HEK293 (cell line): ENCODE results near the gene FSCN2.

ENCODE experiments used
- IKZF3 ChIP-seq: fragments of 450-650 bp; IDR thresholded peaks from 2 replicates; pipeline ENCODE4 v1.5.0; 2018; ENCODE audit warnings: missing biosample characterization, mild to moderate bottlenecking, missing genetic modification characterization, moderate library complexity
- KLF10 ChIP-seq: fragments of 450-650 bp; IDR thresholded peaks from 2 replicates; pipeline ENCODE4 v1.5.1; 2018; ENCODE audit warnings: missing biosample characterization, mild to moderate bottlenecking, missing genetic modification characterization
- KLF9 ChIP-seq: fragments of 450-650 bp; formaldehyde crosslinking; IDR thresholded peaks from 2 replicates; pipeline ENCODE4 v1.5.1; 2016; ENCODE audit warnings: missing biosample characterization, missing genetic modification characterization, low read depth
- MEIS1 ChIP-seq: sonication (generic); formaldehyde crosslinking; IDR thresholded peaks from 2 replicates; pipeline ENCODE4 v1.8.1; 2022; ENCODE audit warnings: missing genetic modification reagents, mild to moderate bottlenecking, borderline replicate concordance
- OVOL3 ChIP-seq: fragments of 450-650 bp; formaldehyde crosslinking; IDR thresholded peaks from 2 replicates; pipeline ENCODE4 v1.5.1; 2016; ENCODE audit warnings: missing biosample characterization, missing genetic modification characterization
- SP2 ChIP-seq: fragments of 450-650 bp; formaldehyde crosslinking; IDR thresholded peaks from 2 replicates; pipeline ENCODE4 v1.5.1; 2016; ENCODE audit warnings: missing biosample characterization, missing genetic modification characterization
- SP3 ChIP-seq: fragments of 450-650 bp; formaldehyde crosslinking; IDR thresholded peaks from 2 replicates; pipeline ENCODE4 v1.5.1; 2016; ENCODE audit warnings: missing biosample characterization, missing genetic modification characterization
- ZEB2 ChIP-seq: fragments of 450-650 bp; formaldehyde crosslinking; IDR thresholded peaks from 2 replicates; pipeline ENCODE4 v1.5.1; 2016; ENCODE audit warnings: missing biosample characterization, missing genetic modification characterization
- ZFHX2 ChIP-seq: fragments of 450-650 bp; formaldehyde crosslinking; conservative IDR thresholded peaks from 2 replicates; pipeline ENCODE4 v1.5.1; 2016; ENCODE audit warnings: missing biosample characterization, missing genetic modification characterization
- ZNF169 ChIP-seq: fragments of 450-650 bp; formaldehyde crosslinking; IDR thresholded peaks from 2 replicates; pipeline ENCODE4 v1.5.1; 2016; ENCODE audit warnings: missing biosample characterization, missing genetic modification characterization
- ZNF174 ChIP-seq: fragments of 450-650 bp; formaldehyde crosslinking; IDR thresholded peaks from 2 replicates; pipeline ENCODE4 v1.5.0; 2017; ENCODE audit warnings: missing biosample characterization, mild to moderate bottlenecking, missing genetic modification characterization
- ZNF24 ChIP-seq: fragments of 450-650 bp; formaldehyde crosslinking; IDR thresholded peaks from 2 replicates; pipeline ENCODE4 v1.5.1; 2016; ENCODE audit warnings: missing biosample characterization, missing genetic modification characterization
- ZNF514 ChIP-seq: fragments of 450-650 bp; formaldehyde crosslinking; IDR thresholded peaks from 2 replicates; pipeline ENCODE4 v1.5.1; 2016; ENCODE audit warnings: missing biosample characterization, missing genetic modification characterization
- ZNF548 ChIP-seq: fragments of 450-650 bp; formaldehyde crosslinking; IDR thresholded peaks from 2 replicates; pipeline ENCODE4 v1.5.1; 2016; ENCODE audit warnings: missing biosample characterization, missing genetic modification characterization
- ZNF558 ChIP-seq: fragments of 450-650 bp; formaldehyde crosslinking; IDR thresholded peaks from 2 replicates; pipeline ENCODE4 v1.5.1; 2016; ENCODE audit warnings: missing biosample characterization, missing genetic modification characterization
- ZNF747 ChIP-seq: fragments of 450-650 bp; formaldehyde crosslinking; IDR thresholded peaks from 2 replicates; pipeline ENCODE4 v1.5.1; 2016; ENCODE audit warnings: missing biosample characterization, missing genetic modification characterization
- ZNF791 ChIP-seq: fragments of 450-650 bp; formaldehyde crosslinking; IDR thresholded peaks from 2 replicates; pipeline ENCODE4 v1.5.1; 2016; ENCODE audit warnings: missing biosample characterization, missing genetic modification characterization
- ZSCAN16 ChIP-seq: fragments of 450-650 bp; formaldehyde crosslinking; IDR thresholded peaks from 2 replicates; pipeline ENCODE4 v1.5.1; 2016; ENCODE audit warnings: missing biosample characterization, missing genetic modification characterization
- TF ChIP-seq, protein P1 (sequence below): fragments of 450-650 bp; formaldehyde crosslinking; IDR thresholded peaks from 2 replicates; pipeline ENCODE4 v1.5.1; 2016; ENCODE audit warnings: missing biosample characterization, missing genetic modification characterization
- TF ChIP-seq, protein P2 (sequence below): fragments of 450-650 bp; IDR thresholded peaks from 2 replicates; pipeline ENCODE4 v1.5.1; 2018; ENCODE audit warnings: missing biosample characterization, mild to moderate bottlenecking, missing genetic modification characterization
- TF ChIP-seq, protein P3 (sequence below): fragments of 450-650 bp; formaldehyde crosslinking; IDR thresholded peaks from 2 replicates; pipeline ENCODE4 v1.5.1; 2016; ENCODE audit warnings: missing biosample characterization, missing genetic modification characterization
- TF ChIP-seq, protein P4 (sequence below): fragments of 450-650 bp; formaldehyde crosslinking; conservative IDR thresholded peaks from 2 replicates; pipeline ENCODE4 v1.5.1; 2016; ENCODE audit warnings: low read depth, missing biosample characterization, missing genetic modification characterization
- TF ChIP-seq, protein P5 (sequence below): fragments of 450-650 bp; formaldehyde crosslinking; IDR thresholded peaks from 2 replicates; pipeline ENCODE4 v1.5.1; 2017; ENCODE audit warnings: missing biosample characterization, missing genetic modification characterization
- TF ChIP-seq, protein P6 (sequence below): fragments of 450-650 bp; IDR thresholded peaks from 2 replicates; pipeline ENCODE4 v1.5.1; 2018; ENCODE audit warnings: missing biosample characterization, missing genetic modification characterization
- TF ChIP-seq, protein P7 (sequence below): fragments of 450-650 bp; formaldehyde crosslinking; IDR thresholded peaks from 2 replicates; pipeline ENCODE4 v1.5.1; 2016; ENCODE audit warnings: missing biosample characterization, missing genetic modification characterization, borderline replicate concordance

The FSCN2 gene

DNA sequence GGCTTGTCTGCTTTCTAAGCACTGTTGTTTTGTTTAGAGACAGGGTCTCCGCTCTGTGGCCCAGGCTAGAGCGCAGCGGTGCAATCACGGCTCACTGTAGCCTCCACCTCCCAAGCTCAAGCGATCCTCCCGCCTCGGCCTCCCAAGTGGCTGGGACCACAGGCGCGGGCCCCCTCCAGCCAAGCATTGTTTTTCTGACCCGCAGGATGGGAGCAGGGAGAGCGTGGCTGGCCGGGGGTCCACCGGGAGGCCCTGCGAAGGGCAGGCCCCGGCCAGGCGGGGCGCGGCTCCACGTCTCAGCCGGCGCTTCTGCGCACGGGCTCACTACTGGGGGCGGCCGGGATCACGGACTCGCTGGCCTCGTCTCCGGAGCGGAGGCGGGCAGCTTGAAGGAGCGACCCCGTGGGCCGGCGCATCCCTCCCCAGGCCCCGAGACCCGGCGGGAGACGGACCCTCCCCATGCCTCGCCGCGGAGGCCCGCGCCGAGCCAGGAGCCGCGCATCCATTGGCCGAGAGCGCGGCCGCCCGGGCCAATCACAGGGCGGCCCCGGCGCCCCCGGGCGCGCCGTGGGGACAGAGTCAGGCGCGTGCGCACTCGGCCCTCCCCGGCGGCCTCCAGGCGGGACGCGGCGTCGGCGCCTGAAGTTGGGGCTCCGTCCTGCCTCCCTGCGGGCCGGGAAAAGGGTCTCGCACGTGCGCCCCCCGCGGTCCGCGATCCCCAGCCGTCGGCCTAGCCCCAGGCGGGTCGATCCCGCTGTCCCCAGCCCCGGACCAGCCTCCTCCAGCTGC lies 40.5 kb upstream of the FSCN2 start (continued):
- TF ChIP-seq ZNF791 = no peak
- TF ChIP-seq KLF10 (tag by site-specific recombination) = no peak; the same call in 1 of the 2 replicates
- TF ChIP-seq ZNF169 (tag by site-specific recombination) = no peak
- peak; percentile 6; the same call in 1 of the 2 replicates for TF ChIP-seq SP3 (tag by site-specific recombination)
- TF ChIP-seq ZEB2 (tag by site-specific recombination) = 0 out of 2 replicates have a peak, but pooled peaks have one; percentile 12
- TF ChIP-seq OVOL3 (tag by site-specific recombination) = no peak
- TF ChIP-seq, protein P1, sequence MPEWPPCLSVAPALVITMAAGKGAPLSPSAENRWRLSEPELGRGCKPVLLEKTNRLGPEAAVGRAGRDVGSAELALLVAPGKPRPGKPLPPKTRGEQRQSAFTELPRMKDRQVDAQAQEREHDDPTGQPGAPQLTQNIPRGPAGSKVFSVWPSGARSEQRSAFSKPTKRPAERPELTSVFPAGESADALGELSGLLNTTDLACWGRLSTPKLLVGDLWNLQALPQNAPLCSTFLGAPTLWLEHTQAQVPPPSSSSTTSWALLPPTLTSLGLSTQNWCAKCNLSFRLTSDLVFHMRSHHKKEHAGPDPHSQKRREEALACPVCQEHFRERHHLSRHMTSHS (tag by site-specific recombination) = no peak
- TF ChIP-seq ZNF558 (tag by site-specific recombination) = no peak
- TF ChIP-seq ZSCAN16 (tag by site-specific recombination) = no peak
- peak; percentile 55 for TF ChIP-seq SP2 (tag by site-specific recombination)
- TF ChIP-seq, protein P2, sequence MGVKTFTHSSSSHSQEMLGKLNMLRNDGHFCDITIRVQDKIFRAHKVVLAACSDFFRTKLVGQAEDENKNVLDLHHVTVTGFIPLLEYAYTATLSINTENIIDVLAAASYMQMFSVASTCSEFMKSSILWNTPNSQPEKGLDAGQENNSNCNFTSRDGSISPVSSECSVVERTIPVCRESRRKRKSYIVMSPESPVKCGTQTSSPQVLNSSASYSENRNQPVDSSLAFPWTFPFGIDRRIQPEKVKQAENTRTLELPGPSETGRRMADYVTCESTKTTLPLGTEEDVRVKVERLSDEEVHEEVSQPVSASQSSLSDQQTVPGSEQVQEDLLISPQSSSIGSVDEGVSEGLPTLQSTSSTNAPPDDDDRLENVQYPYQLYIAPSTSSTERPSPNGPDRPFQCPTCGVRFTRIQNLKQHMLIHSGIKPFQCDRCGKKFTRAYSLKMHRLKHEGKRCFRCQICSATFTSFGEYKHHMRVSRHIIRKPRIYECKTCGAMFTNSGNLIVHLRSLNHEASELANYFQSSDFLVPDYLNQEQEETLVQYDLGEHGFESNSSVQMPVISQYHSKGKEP (tag by site-specific recombination) = no peak
- TF ChIP-seq MEIS1 (CRISPR knock-in tag) = no peak
- TF ChIP-seq, protein P3, sequence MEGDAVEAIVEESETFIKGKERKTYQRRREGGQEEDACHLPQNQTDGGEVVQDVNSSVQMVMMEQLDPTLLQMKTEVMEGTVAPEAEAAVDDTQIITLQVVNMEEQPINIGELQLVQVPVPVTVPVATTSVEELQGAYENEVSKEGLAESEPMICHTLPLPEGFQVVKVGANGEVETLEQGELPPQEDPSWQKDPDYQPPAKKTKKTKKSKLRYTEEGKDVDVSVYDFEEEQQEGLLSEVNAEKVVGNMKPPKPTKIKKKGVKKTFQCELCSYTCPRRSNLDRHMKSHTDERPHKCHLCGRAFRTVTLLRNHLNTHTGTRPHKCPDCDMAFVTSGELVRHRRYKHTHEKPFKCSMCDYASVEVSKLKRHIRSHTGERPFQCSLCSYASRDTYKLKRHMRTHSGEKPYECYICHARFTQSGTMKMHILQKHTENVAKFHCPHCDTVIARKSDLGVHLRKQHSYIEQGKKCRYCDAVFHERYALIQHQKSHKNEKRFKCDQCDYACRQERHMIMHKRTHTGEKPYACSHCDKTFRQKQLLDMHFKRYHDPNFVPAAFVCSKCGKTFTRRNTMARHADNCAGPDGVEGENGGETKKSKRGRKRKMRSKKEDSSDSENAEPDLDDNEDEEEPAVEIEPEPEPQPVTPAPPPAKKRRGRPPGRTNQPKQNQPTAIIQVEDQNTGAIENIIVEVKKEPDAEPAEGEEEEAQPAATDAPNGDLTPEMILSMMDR (tag by site-specific recombination) = no peak
- no peak for TF ChIP-seq ZNF174 (tag by site-specific recombination)
- TF ChIP-seq, protein P4, sequence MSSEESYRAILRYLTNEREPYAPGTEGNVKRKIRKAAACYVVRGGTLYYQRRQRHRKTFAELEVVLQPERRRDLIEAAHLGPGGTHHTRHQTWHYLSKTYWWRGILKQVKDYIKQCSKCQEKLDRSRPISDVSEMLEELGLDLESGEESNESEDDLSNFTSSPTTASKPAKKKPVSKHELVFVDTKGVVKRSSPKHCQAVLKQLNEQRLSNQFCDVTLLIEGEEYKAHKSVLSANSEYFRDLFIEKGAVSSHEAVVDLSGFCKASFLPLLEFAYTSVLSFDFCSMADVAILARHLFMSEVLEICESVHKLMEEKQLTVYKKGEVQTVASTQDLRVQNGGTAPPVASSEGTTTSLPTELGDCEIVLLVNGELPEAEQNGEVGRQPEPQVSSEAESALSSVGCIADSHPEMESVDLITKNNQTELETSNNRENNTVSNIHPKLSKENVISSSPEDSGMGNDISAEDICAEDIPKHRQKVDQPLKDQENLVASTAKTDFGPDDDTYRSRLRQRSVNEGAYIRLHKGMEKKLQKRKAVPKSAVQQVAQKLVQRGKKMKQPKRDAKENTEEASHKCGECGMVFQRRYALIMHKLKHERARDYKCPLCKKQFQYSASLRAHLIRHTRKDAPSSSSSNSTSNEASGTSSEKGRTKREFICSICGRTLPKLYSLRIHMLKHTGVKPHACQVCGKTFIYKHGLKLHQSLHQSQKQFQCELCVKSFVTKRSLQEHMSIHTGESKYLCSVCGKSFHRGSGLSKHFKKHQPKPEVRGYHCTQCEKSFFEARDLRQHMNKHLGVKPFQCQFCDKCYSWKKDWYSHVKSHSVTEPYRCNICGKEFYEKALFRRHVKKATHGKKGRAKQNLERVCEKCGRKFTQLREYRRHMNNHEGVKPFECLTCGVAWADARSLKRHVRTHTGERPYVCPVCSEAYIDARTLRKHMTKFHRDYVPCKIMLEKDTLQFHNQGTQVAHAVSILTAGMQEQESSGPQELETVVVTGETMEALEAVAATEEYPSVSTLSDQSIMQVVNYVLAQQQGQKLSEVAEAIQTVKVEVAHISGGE (tag by site-specific recombination) = no peak; the same call in 1 of the 2 replicates
- peak; percentile 85 for TF ChIP-seq ZFHX2 (tag by site-specific recombination)
- no peak for TF ChIP-seq ZNF548 (tag by site-specific recombination)
- no peak for TF ChIP-seq ZNF514 (tag by site-specific recombination)
- peak; percentile 29; the same call in 1 of the 2 replicates for TF ChIP-seq KLF9 (tag by site-specific recombination)
- TF ChIP-seq, protein P5, sequence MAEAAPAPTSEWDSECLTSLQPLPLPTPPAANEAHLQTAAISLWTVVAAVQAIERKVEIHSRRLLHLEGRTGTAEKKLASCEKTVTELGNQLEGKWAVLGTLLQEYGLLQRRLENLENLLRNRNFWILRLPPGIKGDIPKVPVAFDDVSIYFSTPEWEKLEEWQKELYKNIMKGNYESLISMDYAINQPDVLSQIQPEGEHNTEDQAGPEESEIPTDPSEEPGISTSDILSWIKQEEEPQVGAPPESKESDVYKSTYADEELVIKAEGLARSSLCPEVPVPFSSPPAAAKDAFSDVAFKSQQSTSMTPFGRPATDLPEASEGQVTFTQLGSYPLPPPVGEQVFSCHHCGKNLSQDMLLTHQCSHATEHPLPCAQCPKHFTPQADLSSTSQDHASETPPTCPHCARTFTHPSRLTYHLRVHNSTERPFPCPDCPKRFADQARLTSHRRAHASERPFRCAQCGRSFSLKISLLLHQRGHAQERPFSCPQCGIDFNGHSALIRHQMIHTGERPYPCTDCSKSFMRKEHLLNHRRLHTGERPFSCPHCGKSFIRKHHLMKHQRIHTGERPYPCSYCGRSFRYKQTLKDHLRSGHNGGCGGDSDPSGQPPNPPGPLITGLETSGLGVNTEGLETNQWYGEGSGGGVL = peak; percentile 85
- TF ChIP-seq ZNF24 (tag by site-specific recombination) = no peak
- 0 out of 2 replicates have a peak, but pooled peaks have one; percentile 16 for TF ChIP-seq IKZF3
- TF ChIP-seq, protein P6, sequence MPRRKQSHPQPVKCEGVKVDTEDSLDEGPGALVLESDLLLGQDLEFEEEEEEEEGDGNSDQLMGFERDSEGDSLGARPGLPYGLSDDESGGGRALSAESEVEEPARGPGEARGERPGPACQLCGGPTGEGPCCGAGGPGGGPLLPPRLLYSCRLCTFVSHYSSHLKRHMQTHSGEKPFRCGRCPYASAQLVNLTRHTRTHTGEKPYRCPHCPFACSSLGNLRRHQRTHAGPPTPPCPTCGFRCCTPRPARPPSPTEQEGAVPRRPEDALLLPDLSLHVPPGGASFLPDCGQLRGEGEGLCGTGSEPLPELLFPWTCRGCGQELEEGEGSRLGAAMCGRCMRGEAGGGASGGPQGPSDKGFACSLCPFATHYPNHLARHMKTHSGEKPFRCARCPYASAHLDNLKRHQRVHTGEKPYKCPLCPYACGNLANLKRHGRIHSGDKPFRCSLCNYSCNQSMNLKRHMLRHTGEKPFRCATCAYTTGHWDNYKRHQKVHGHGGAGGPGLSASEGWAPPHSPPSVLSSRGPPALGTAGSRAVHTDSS (tag by site-specific recombination) = no peak
- no peak for TF ChIP-seq ZNF747 (tag by site-specific recombination)
- TF ChIP-seq, protein P7, sequence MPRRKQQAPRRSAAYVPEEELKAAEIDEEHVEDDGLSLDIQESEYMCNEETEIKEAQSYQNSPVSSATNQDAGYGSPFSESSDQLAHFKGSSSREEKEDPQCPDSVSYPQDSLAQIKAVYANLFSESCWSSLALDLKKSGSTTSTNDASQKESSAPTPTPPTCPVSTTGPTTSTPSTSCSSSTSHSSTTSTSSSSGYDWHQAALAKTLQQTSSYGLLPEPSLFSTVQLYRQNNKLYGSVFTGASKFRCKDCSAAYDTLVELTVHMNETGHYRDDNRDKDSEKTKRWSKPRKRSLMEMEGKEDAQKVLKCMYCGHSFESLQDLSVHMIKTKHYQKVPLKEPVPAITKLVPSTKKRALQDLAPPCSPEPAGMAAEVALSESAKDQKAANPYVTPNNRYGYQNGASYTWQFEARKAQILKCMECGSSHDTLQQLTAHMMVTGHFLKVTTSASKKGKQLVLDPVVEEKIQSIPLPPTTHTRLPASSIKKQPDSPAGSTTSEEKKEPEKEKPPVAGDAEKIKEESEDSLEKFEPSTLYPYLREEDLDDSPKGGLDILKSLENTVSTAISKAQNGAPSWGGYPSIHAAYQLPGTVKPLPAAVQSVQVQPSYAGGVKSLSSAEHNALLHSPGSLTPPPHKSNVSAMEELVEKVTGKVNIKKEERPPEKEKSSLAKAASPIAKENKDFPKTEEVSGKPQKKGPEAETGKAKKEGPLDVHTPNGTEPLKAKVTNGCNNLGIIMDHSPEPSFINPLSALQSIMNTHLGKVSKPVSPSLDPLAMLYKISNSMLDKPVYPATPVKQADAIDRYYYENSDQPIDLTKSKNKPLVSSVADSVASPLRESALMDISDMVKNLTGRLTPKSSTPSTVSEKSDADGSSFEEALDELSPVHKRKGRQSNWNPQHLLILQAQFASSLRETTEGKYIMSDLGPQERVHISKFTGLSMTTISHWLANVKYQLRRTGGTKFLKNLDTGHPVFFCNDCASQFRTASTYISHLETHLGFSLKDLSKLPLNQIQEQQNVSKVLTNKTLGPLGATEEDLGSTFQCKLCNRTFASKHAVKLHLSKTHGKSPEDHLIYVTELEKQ (tag by site-specific recombination) = no peak
